NCI-H2196 (cell line): ENCODE data around the gene RABGEF1.
"Not testable (repeated sequence)": the region's sequence is repeated elsewhere in the genome, so short reads cannot be mapped to it uniquely, and the experiment has no call there.

Source experiments
- DNase-seq: peaks from one replicate; lab custom pipeline; 2025; ENCODE audit not compliant: unreplicated experiment; lab: John Stamatoyannopoulos, UW

The RABGEF1 gene

DNA sequence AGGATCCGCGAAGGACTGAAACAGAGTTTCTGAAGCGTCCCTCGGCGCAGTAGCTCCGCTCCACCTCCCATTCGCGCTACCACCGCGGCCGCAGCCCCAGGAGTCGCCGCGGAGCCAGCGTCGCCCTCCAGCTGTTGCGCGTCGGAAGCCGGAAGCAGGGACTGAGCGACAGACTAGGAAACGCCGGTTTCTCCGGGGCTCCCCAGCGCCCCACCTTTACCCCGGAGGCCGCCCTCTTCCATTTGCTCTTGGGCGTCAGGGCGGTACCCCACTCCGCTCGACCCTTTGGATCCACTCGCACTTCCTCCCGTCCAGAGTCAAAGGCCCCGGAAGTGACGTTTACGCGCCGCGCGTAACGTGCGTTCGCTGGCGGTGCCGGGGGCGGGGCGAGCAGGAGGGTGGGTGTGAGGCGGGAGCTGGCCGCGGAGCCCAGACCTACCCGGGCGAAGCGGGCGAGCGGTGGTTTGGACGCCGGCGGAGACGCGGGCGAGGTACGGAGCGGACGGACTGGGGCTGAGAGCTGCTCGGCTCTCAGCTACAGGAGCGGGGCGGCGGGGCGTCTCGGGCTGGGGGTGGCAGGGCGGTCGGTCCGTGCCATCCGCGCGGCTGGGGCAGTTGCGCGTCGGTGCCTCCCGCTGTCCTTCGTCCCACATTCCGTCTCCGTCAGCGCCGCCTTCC is at the start of gene RABGEF1:
RABGEF1 (plus strand) TSS at position 432 of the 678 bp plus-strand sequence. CDS start 31,167 bp downstream, outside the sequence.
- peak; percentile 98 for DNase-seq

DNA sequence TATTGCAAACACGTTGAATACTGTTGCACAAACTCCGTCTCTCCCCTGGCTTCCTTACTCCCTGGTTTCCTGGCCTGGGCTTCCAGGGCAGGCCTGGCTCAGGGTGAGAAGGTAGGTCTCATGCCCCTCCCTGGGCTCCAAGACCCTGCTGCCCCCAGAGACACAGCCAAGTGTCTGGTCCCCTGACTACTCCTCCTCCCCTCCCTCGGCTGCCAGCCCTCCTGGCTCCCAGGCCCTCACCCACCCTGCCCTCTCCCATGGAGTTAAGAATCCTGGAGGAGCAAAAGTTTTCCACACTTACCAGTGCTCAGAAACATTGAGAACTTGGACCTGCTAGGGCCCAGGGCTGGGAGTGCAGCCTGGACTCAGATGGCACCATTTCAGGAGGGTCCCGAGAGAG is 47.2 kb upstream of the RABGEF1 start:
- no peak for DNase-seq

- DNase-seq = no peak
Observed at GRCh38 chr7:66694286-66694685, 46.2 kb upstream of the RABGEF1 start.

DNA sequence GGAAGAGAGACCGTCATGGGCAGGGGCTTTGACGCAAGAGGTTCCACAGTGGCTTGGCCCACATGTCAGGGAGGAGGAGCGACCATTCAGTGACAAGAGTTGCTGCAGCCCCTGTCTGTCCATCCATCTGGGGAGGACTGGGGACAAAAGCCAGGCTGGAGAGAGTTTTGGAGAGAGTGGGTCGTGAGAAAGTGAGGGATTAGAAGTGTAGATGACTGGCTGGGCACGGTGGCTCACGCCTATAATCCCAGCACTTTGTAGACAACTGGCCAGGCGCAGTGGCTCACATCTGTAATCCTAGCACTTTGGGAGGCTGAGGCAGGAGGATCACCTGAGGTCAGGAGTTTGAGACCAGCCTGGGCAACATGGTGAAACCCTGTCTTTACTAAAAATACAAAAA is 45.1 kb upstream of the RABGEF1 start:
- not testable (repeated sequence) for DNase-seq

DNA sequence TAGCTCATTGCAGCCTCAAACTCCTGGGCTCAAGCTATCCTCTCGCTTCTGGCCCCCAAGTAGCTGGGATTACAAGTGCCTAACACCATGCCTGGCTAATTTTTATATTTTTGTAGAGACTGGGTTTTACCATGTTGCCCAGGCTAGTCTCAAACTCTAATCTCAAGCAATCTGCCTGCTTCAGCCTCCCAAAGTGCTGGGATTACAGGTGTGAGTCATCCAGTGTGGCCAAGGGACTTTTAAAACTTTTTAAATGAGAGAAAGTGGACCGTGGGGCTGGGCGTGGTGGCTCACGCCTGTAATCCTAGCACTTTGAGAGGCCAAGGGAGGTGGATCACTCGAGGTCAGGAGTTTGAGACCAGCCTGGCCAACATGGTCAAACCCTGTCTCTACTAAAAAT is 44.4 kb upstream of the RABGEF1 start:
- not testable (repeated sequence) for DNase-seq

- peak; percentile 15 for DNase-seq
Observed at GRCh38 chr7:66696774-66697191, 43.8 kb upstream of the RABGEF1 start.

- peak; percentile 9 for DNase-seq
Observed at GRCh38 chr7:66697449-66698438, 42.8 kb upstream of the RABGEF1 start.

DNA sequence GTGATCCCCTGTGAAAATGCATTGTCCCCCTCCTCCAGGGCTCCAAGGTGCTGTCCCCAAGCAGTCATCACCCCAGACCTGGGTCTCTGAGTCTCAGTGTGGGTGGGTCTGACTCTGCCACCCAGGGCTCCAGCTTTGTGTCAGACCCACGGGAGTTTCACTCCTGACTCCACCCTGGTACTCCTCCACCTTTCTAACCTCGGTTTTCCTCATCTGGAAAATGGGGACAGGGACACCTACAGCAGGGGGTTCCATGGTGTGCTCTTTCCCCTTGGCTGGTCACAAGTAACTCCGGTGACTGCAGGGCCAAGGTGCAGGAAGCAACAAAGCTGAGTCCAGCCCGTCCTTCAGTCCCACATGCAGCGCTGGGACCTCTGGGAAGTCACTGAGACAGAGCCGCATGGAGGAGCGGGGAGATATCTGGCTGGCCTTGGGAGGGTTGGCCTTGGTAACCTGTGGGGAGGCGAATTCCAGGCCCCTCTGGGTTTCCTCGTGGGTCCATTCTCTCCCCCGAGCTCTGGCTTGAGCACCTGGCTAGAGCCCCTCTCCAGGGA is 41.8 kb upstream of the RABGEF1 start:
- DNase-seq = no peak

- no peak for DNase-seq
Observed at GRCh38 chr7:66699998-66700397, 40.5 kb upstream of the RABGEF1 start.

- DNase-seq = no peak
Observed at GRCh38 chr7:66700633-66701131, 39.9 kb upstream of the RABGEF1 start.

DNA sequence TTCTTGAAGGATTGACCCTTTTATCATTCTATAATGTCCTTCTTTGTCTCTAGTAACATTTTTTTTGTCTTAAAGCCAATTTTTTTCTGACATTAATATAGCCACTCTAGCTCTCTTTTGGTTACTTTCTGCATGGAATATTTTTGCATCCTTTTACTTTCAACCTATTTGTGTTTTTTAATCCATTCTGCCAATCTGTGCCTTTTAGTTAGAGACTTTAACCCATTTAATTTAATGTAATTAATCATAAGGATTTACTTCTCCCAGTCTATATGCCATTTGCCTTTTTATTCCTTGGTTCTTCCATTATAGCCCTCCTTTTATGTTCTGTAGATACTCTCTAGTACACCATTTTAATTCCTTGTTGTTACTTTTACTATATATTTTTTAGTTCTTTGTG is 32.7 kb upstream of the RABGEF1 start:
- DNase-seq = no peak

- DNase-seq = not testable (repeated sequence)
Observed at GRCh38 chr7:66710752-66711151, 29.8 kb upstream of the RABGEF1 start.

DNA sequence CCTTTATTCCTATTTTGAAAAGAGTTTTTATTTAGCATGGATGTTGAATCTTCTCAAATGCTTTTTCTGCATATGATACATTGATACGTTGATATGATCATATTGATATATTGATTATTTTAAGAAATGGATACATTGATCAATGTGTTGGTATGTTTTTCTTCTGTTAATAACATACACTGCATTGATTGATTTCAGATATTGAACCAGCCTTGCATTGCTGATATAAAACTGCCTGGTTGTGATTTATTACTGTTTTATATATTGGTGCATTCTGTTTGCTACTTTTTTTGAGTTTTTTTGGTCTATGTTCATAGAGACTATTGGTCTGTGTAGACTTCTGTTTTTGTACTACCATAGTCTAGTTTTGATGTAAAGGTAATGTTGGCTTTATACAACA is 26.8 kb upstream of the RABGEF1 start:
- DNase-seq = no peak

DNA sequence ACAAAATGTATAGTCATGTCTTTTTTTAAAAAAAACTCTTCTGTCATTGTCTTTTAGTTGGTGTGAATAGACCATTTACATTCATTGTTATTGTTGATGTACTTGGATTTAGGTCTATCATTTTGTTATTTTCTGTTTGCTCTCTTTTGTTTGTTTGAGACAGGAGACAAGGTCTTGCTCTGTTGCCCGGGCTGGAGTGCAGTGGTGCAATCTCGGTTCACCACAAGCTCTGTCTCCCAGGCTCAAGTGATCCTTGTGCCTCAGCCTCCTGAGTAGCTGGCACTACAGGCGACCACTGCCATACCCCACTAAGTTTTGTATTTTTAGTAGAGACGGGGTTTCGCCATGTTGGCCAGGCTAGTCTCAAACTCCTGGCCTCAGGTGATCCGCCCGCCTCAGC is 23.9 kb upstream of the RABGEF1 start:
- DNase-seq = not testable (repeated sequence)

GRCh38 chr7:66720561-66720960 is 20.0 kb upstream of the RABGEF1 start:
- DNase-seq = no peak

DNA sequence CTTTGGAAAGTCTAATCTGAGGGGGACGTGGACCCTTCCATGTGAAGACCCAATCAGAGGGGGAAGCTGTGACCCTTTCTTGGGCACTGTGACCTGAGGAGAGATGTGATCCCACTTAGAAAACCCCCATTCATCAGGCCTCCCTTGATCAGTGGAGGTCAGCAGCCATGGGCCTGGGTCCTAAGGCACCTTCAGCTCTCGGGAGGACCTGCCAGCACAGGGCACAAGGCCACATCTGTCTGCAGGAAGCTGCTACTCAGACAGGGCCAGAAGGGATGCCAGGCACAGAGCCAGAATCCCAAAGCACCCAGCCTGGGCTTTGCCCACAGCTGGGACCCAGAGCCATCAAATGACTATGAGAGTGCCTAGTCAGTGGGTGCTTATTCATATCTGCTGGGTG is 14.7 kb upstream of the RABGEF1 start:
- DNase-seq = no peak

GRCh38 chr7:66727058-66727457 is 13.5 kb upstream of the RABGEF1 start:
- no peak for DNase-seq

DNA sequence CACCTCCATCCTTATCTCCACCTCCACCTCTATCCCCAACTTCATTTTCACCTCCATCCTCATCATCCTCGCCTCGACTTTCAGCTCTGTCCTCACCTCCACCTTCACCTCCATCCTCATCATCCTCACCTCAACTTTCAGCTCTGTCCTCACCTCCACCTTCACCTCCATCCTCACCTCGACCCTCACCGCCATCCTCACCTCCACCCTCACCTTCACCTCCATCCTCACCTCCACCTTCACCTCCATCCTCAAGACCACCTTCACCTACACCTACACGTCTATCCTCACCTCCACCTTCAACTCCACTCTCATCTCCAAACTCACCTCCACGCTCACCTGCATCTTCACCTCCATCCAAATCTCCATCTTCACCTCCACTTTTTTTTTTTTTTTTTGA is 12.0 kb upstream of the RABGEF1 start:
- DNase-seq = no peak

DNA sequence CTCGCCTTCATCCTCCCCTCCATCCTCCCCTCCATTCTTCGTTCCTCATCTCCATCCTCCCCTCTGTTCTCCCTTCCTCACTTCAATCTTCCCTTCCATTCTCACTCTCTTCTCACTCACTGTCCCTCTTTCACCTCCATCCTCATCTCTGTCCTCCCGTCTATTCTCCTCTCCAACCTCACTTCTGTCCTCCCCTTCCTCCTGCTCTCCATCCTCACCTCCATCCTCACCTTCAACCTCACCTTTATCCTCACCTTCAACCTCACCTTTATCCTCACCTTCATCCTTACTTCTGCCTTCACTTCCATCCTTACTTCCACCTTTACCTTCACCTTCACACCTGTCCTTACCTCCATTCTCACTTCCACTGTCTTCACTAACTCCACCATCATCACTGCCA is 11.3 kb upstream of the RABGEF1 start:
- DNase-seq = no peak

DNA sequence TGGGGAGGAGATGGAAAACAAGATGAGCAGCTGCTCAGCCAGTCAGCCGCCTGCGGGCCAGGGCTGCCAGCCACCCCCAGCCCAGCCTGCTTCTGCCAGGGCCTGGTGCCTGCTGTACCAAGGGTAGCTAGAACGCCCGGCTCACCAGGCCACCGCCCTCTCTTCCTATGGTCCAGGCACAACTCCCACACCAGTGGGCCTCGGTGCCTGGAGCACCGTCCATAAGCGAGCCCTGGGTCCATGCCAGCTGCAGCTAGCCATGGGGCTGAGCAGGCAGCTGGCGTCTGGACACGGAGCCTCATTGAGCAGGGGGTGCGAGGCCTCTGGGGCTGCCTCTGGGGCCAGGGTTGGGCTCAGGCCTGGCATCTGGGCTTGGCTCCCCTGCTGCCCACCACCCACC is 8.5 kb upstream of the RABGEF1 start:
- no peak for DNase-seq

DNA sequence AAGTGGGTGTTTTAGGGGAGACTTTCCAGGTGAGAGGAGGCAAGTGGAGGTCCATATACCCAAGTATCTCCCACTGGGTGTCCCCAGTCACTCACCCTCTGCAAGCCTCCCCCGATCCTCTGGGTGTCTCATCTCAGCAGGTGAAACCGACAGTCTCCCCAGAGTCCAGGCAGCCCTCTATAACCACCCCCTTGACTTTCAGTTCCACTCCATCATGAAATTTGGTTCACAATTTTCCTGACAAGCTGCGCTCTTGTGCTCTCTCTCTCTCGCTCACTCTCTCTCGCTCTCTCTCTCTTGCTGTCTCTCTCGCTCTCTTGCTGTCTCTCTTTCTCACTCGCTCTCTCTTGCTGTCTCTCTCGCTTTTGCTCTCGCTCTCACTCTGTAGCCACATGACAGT is 8.1 kb upstream of the RABGEF1 start:
- DNase-seq = no peak

DNA sequence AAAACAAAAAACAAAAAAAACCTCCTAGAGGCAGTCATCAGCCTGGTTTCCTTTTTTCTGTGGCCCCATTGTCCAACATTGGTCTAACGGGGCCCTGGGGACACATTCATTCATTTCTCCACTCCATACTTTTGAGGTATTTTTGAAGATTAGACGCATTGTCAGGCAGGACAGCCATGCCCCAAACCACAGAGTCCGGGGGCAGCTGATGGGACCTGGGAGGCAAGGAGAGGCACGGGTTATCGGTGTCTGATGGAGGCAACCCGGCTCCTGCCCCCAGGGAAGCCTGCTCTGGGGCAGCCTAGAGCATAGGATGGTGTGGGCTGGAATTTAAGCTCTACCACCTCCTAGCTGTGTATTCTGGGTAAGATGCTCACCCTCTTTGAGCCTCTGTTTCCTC is 6.5 kb upstream of the RABGEF1 start:
- DNase-seq = no peak
